ENCODE results near the gene KRT33B. TPM values are rescaled to one million over a fixed set of nuclear protein-coding genes. Genes with fewer than 3 reads are reported as not detected.

Gene KRT33B
- total and polyA plus RNA-seq, 2 experiments from 2014 or later, result 0.35 TPM; not detected in 1

DNA sequence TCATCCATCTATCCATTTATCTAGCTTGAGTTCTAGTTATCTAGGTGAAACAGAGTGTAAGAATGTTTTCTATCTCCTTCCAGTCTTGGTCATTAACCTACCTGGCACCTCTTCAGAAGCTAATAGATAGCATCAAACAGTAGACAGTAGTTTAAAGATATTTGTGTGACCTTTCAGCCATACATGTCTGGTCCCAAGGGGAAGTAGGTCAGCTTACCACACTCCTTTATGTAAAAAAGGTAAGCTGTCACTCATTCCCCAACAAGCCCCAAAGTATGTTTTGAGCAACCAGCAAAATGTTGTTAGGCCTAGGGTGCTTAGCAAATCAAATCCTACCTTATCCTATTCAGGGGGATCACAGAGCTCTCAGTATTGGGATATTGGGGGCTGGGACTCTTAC, 3.5 kb downstream of the KRT33B start:
- Histone ChIP-seq H3K36me3 (replicated peaks; ENCODE audit: insufficient read depth, low read depth) (no peaks in the 10 kb centered on the region), H3K79me2 (no peaks in the 10 kb centered on the region), H3K9me3 (ENCODE audit: low read depth) (no peaks in the 10 kb centered on the region), H3K9me2 (replicated peaks; ENCODE audit: insufficient read depth) (no peaks in the 10 kb centered on the region), H3K27ac (no peak overlapping the region), H3K4me2 (no peak overlapping the region), H4K20me1 (ENCODE audit: insufficient read depth, poor library complexity, severe bottlenecking) (no peaks in the 10 kb centered on the region), H3K27me3 (no peaks in the 10 kb centered on the region), H3K4me1 (ENCODE audit: insufficient read depth) (no peaks in the 10 kb centered on the region), H2AFZ (no peak overlapping the region), H3K4me3 (no peak overlapping the region)
- DNase-seq (ENCODE audit: low spot score), result no peak
- TF ChIP-seq EZH2phosphoT487 (IDR thresholded peaks at IDR 0.05; ENCODE audit: low read depth, severe bottlenecking, unreplicated experiment) (no peak), EZH2 (IDR thresholded peaks at IDR 0.05; ENCODE audit: borderline replicate concordance) (no peak)
- TF ChIP-seq, protein P1, sequence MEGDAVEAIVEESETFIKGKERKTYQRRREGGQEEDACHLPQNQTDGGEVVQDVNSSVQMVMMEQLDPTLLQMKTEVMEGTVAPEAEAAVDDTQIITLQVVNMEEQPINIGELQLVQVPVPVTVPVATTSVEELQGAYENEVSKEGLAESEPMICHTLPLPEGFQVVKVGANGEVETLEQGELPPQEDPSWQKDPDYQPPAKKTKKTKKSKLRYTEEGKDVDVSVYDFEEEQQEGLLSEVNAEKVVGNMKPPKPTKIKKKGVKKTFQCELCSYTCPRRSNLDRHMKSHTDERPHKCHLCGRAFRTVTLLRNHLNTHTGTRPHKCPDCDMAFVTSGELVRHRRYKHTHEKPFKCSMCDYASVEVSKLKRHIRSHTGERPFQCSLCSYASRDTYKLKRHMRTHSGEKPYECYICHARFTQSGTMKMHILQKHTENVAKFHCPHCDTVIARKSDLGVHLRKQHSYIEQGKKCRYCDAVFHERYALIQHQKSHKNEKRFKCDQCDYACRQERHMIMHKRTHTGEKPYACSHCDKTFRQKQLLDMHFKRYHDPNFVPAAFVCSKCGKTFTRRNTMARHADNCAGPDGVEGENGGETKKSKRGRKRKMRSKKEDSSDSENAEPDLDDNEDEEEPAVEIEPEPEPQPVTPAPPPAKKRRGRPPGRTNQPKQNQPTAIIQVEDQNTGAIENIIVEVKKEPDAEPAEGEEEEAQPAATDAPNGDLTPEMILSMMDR (IDR thresholded peaks at IDR 0.05; ENCODE audit: poor library complexity), result no peak

DNA sequence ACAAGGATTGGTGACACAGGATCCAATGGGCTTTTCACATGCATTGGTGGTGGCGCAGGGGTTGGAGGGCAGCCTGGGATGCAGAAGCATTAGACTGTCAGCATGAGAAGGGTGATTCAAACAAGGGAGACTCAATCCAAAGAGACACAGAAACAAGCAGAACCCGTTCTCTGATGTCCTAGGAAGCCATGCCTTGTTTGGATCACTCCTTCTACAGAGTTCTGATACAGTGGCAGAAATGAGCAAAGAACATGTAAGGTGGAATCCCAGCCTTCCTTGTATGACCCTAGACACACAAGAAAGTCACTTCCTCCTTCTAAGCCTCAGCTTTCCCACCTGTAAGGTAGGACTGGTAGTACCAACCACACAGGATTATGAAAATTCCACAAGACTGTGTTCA, 5.7 kb downstream of the KRT33B start:
- 90% methylated on average over 2 of the region's 2 CpGs for WGBS (ENCODE audit: low lambda C conversion rate, missing lambda C conversion rate)
- H3K4me3 ChIP-seq, result no peak overlapping the region
- H3K4me1 ChIP-seq (ENCODE audit: insufficient read depth), result no peaks in the 10 kb centered on the region

DNA sequence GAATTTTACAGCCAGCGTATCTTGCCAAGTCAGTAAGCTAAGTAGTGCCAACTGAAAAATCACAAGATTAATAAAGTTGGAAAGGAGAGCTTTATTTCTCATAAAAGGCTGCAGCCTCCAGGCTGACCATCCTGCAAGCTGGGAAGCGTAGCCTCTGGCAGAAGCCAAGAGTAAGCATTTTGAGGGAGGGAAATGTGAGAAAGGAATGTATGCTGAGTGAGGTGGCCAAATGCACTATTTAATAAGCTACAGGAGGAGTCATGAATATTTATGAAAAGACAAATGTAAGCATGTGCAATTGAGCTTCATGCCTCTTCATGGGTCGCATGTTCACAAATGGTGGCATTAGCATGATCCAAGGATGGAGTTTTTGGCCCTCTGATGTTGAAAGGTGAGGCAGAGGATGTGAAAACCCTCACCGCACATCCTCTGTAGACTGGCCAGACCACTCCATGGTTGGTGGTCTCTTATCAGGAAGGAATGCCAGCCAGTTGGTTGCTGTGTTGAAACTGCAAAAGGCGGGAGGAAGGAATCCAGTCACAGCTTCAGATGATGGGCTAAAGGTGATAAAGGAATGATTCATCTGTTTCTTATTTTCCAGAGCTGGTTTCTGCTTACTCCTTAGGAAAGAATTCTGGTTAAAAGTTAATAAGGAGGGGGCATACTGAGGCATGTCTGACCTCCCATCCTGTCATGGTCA, 9.2 kb downstream of the KRT33B start:
- Histone ChIP-seq H3K9me2 (replicated peaks; ENCODE audit: insufficient read depth) (no peaks in the 10 kb centered on the region), H3K4me1 (ENCODE audit: insufficient read depth) (no peaks in the 10 kb centered on the region), H3K36me3 (replicated peaks; ENCODE audit: insufficient read depth, low read depth) (no peaks in the 10 kb centered on the region), H4K20me1 (ENCODE audit: insufficient read depth, poor library complexity, severe bottlenecking) (no peaks in the 10 kb centered on the region), H3K4me2 (no peak overlapping the region), H2AFZ (no peak overlapping the region), H3K79me2 (no peaks in the 10 kb centered on the region), H3K9me3 (ENCODE audit: low read depth) (no peaks in the 10 kb centered on the region), H3K27ac (no peak overlapping the region), H3K4me3 (no peak overlapping the region), H3K27me3 (no peaks in the 10 kb centered on the region)
- DNase-seq (ENCODE audit: low spot score), result peak; percentile 32
- 66% methylated on average over 5 of the region's 5 CpGs for WGBS (ENCODE audit: low lambda C conversion rate, missing lambda C conversion rate)
- TF ChIP-seq EZH2 (IDR thresholded peaks at IDR 0.05; ENCODE audit: borderline replicate concordance), result no peak
- TF ChIP-seq, protein P1 (IDR thresholded peaks at IDR 0.05; ENCODE audit: poor library complexity), result no peak
- no peak for TF ChIP-seq EZH2phosphoT487 (IDR thresholded peaks at IDR 0.05; ENCODE audit: low read depth, severe bottlenecking, unreplicated experiment)

More for the DNA sequence above, 5.7 kb downstream of the KRT33B start:
- Histone ChIP-seq H3K9me3 (ENCODE audit: low read depth) (no peaks in the 10 kb centered on the region), H3K79me2 (no peaks in the 10 kb centered on the region), H3K36me3 (replicated peaks; ENCODE audit: insufficient read depth, low read depth) (no peaks in the 10 kb centered on the region), H3K4me2 (no peak overlapping the region), H4K20me1 (ENCODE audit: insufficient read depth, poor library complexity, severe bottlenecking) (no peaks in the 10 kb centered on the region), H3K27me3 (no peaks in the 10 kb centered on the region), H2AFZ (no peak overlapping the region), H3K27ac (no peak overlapping the region), H3K9me2 (replicated peaks; ENCODE audit: insufficient read depth) (no peaks in the 10 kb centered on the region)
- DNase-seq (ENCODE audit: low spot score), result no peak
- TF ChIP-seq EZH2 (IDR thresholded peaks at IDR 0.05; ENCODE audit: borderline replicate concordance), result no peak
- TF ChIP-seq, protein P1 (IDR thresholded peaks at IDR 0.05; ENCODE audit: poor library complexity), result no peak
- TF ChIP-seq EZH2phosphoT487 (IDR thresholded peaks at IDR 0.05; ENCODE audit: low read depth, severe bottlenecking, unreplicated experiment), result no peak

Data from hepatocyte (in vitro differentiated cells).